Measurements from ENCODE around the gene ARHGAP22. TPM values are rescaled to one million over a fixed set of nuclear protein-coding genes. Genes with fewer than 3 reads are reported as not detected.

Gene ARHGAP22
- total RNA-seq, 2 experiments from 2014 or later = 0.19 to 0.46 TPM

DNA sequence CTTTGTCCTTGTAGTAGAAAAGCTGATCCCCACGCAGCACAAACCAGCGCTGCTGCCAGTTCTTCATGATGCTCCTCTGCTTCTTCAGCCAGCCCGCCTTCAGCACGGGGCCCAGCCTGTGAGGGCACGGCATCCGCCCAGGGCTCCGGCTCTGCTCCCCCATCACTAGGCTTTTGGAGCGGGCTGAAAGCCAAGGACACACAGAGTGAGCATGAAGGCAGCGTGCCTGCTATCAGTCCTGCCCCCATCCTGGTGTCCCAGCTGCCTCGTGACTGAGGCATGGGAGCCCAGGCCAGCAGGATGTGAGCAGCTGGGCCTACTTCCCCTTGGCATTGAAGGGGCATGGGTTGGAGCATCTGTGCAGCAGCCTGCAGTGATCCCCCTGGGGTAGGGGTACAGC lies 21.9 kb downstream of the ARHGAP22 start:
- Histone ChIP-seq H3K9me3 (ENCODE audit: low read length) (no peaks in the 10 kb centered on the region), H3K4me3 (ENCODE audit: low read depth, low read length, poor library complexity, severe bottlenecking) (no peak overlapping the region), H3K79me2 (ENCODE audit: insufficient read depth, low read depth, low read length) (no peaks in the 10 kb centered on the region), H3K4me2 (ENCODE audit: low read length) (no peak overlapping the region), H3K36me3 (ENCODE audit: insufficient read depth, low read length) (no peaks in the 10 kb centered on the region), H3K9me2 (ENCODE audit: insufficient read depth, low read length) (no peaks in the 10 kb centered on the region), H3K4me1 (ENCODE audit: insufficient read depth, low read length, poor library complexity, severe bottlenecking) (peaks cover 34% of the 10 kb centered on the region), H3K27ac (ENCODE audit: low read depth, low read length, poor library complexity, severe bottlenecking) (no peak overlapping the region), H4K20me1 (ENCODE audit: insufficient read depth, low read length) (no peaks in the 10 kb centered on the region), H2AFZ (ENCODE audit: low read length) (no peak overlapping the region)
- no peak for DNase-seq (ENCODE audit: low spot score)
- POLR2A ChIA-PET = no interaction called here
- intact Hi-C loops (cut with micrococcal nuclease; ENCODE audit: unreplicated experiment) = no loop called here
- TF ChIP-seq, protein P1, sequence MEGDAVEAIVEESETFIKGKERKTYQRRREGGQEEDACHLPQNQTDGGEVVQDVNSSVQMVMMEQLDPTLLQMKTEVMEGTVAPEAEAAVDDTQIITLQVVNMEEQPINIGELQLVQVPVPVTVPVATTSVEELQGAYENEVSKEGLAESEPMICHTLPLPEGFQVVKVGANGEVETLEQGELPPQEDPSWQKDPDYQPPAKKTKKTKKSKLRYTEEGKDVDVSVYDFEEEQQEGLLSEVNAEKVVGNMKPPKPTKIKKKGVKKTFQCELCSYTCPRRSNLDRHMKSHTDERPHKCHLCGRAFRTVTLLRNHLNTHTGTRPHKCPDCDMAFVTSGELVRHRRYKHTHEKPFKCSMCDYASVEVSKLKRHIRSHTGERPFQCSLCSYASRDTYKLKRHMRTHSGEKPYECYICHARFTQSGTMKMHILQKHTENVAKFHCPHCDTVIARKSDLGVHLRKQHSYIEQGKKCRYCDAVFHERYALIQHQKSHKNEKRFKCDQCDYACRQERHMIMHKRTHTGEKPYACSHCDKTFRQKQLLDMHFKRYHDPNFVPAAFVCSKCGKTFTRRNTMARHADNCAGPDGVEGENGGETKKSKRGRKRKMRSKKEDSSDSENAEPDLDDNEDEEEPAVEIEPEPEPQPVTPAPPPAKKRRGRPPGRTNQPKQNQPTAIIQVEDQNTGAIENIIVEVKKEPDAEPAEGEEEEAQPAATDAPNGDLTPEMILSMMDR (conservative IDR thresholded peaks at IDR 0.05; ENCODE audit: low read length) = no peak
- no peak for TF ChIP-seq EZH2phosphoT487 (IDR thresholded peaks at IDR 0.05; ENCODE audit: borderline replicate concordance, low read depth, low read length)
- no TSS peak for BruUV-seq (replicated peaks)
- CTCF ChIA-PET (ENCODE audit: unreplicated experiment) = no interaction called here

DNA sequence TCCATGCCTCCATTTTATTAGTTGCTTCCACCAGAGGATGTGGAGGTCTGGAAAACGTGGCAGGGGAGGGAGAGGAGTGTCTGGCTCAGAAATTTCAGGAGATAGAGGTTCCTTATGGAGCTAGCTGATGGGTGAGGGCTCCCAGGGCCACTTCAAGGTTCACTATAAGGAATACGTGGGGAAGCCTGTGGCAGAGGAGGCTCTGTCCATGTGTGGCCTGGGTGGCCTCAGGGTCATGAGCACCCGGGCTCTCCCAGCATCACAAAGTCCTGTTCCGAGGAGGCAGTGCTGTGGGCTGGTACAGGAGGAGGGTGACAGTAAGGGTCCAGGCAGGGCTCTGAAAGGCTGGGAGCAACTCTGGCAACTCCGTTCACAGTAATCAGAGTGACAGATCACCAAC lies 24.6 kb downstream of the ARHGAP22 start:
- no TSS peak for BruUV-seq (replicated peaks)
- Histone ChIP-seq H4K20me1 (ENCODE audit: insufficient read depth, low read length) (no peaks in the 10 kb centered on the region), H3K4me2 (ENCODE audit: low read length) (no peak overlapping the region), H3K27ac (ENCODE audit: low read depth, low read length, poor library complexity, severe bottlenecking) (no peak overlapping the region), H3K9me3 (ENCODE audit: low read length) (no peaks in the 10 kb centered on the region), H2AFZ (ENCODE audit: low read length) (no peak overlapping the region), H3K36me3 (ENCODE audit: insufficient read depth, low read length) (no peaks in the 10 kb centered on the region), H3K4me1 (ENCODE audit: insufficient read depth, low read length, poor library complexity, severe bottlenecking) (peaks cover 61% of the 10 kb centered on the region), H3K79me2 (ENCODE audit: insufficient read depth, low read depth, low read length) (no peaks in the 10 kb centered on the region), H3K9me2 (ENCODE audit: insufficient read depth, low read length) (no peaks in the 10 kb centered on the region), H3K4me3 (ENCODE audit: low read depth, low read length, poor library complexity, severe bottlenecking) (no peak overlapping the region)
- ChIA-PET CTCF (ENCODE audit: unreplicated experiment) (no interaction called here), POLR2A (interaction anchor here (0.6 to 1.7 kb wide), 3 partner anchors 18 to 473 kb away, joined by 3 to 5 read pairs (median 3); no protein-coding TSS in a partner anchor)
- DNase-seq (ENCODE audit: low spot score) = no peak
- intact Hi-C loops (cut with micrococcal nuclease; ENCODE audit: unreplicated experiment) = no loop called here
- TF ChIP-seq EZH2phosphoT487 (IDR thresholded peaks at IDR 0.05; ENCODE audit: borderline replicate concordance, low read depth, low read length) = no peak
- TF ChIP-seq, protein P1 (conservative IDR thresholded peaks at IDR 0.05; ENCODE audit: low read length) = no peak

DNA sequence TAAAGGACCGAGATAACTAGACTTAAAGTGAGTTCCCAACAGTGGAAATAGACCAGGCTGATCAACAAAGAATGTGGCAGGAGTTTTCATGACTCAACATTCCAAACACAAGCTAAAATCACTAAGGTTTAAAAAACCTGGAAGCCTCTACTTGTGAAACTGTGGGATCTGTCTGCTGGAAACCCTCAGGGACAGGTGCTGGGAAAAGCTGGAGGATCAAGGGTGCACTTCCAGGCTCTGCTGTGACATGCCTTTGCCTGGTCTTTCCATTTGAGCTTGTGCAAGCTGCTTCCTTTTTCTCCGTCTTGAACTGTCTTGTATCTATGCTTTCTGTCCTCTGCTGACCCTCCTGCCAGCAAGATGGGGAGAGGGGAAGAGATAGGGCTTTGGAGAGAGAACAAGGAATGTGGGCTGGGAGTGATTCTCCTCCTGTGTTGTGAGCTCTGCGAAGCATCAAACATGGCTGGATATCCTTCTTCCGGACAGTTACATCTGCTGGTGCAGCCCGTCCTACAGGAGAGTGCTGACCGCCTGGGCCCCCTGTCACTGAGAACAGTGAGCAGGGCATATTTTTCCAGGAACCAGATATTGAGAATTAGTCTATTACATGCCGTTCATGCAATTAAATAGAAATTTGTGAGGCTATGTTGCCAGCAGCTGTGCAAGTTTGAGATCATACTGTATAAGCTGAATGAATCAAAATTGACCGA lies 25.5 kb downstream of the ARHGAP22 start:
- Histone ChIP-seq H3K9me2 (ENCODE audit: insufficient read depth, low read length) (no peaks in the 10 kb centered on the region), H3K4me1 (ENCODE audit: insufficient read depth, low read length, poor library complexity, severe bottlenecking) (peaks cover 70% of the 10 kb centered on the region), H3K4me2 (ENCODE audit: low read length) (peak overlapping the region; percentile 71), H4K20me1 (ENCODE audit: insufficient read depth, low read length) (no peaks in the 10 kb centered on the region), H3K36me3 (ENCODE audit: insufficient read depth, low read length) (no peaks in the 10 kb centered on the region), H3K4me3 (ENCODE audit: low read depth, low read length, poor library complexity, severe bottlenecking) (peak overlapping the region; percentile 23), H3K9me3 (ENCODE audit: low read length) (no peaks in the 10 kb centered on the region), H3K79me2 (ENCODE audit: insufficient read depth, low read depth, low read length) (no peaks in the 10 kb centered on the region), H2AFZ (ENCODE audit: low read length) (peak overlapping the region; percentile 67; the same call in 1 of the 2 replicates), H3K27ac (ENCODE audit: low read depth, low read length, poor library complexity, severe bottlenecking) (peak overlapping the region; percentile 95)
- BruUV-seq (replicated peaks) = no TSS peak
- no peak for DNase-seq (ENCODE audit: low spot score)
- intact Hi-C loops (cut with micrococcal nuclease; ENCODE audit: unreplicated experiment) = no loop called here
- CTCF ChIA-PET (ENCODE audit: unreplicated experiment) = interaction anchor here (0.8 kb wide), 1 partner anchor 77 kb away, joined by 4 read pairs; no protein-coding TSS in a partner anchor
- POLR2A ChIA-PET = interaction anchor here (0.6 to 1.8 kb wide), 7 partner anchors 18 to 319 kb away, joined by 3 to 4 read pairs (median 3); no protein-coding TSS in a partner anchor
- TF ChIP-seq, protein P1 (conservative IDR thresholded peaks at IDR 0.05; ENCODE audit: low read length) = no peak
- no peak for TF ChIP-seq EZH2phosphoT487 (IDR thresholded peaks at IDR 0.05; ENCODE audit: borderline replicate concordance, low read depth, low read length)

Data from OCI-LY7 (cell line).